ENCODE data around the gene LEKR1.

LEKR1 gene

GRCh38 chr3:157091083-157091833 lies 265.1 kb downstream of the LEKR1 start:
- Histone ChIP-seq H3K36me3 (ENCODE audit: control insufficient read depth, insufficient read depth, low read length) (no peaks in the 10 kb centered on the region), H3K4me1 (ENCODE audit: control insufficient read depth, insufficient read depth, low read length) (peaks cover 28% of the 10 kb centered on the region), H3K27me3 (ENCODE audit: control insufficient read depth, insufficient read depth, low read length) (peaks cover 7% of the 10 kb centered on the region), H3K4me3 (ENCODE audit: low read depth, low read length) (no peak overlapping the region), H3K9ac (ENCODE audit: low read depth, low read length) (no peak overlapping the region), H3K9me3 (ENCODE audit: control insufficient read depth, insufficient read depth, low read length) (no peaks in the 10 kb centered on the region)

GRCh38 chr3:157092230-157092629 lies 266.1 kb downstream of the LEKR1 start:
- H3K36me3 ChIP-seq (ENCODE audit: control insufficient read depth, insufficient read depth, low read length), result no peaks in the 10 kb centered on the region
- no peak overlapping the region for H3K4me3 ChIP-seq (ENCODE audit: low read depth, low read length)
- no peaks in the 10 kb centered on the region for H3K9me3 ChIP-seq (ENCODE audit: control insufficient read depth, insufficient read depth, low read length)
- H3K27me3 ChIP-seq (ENCODE audit: control insufficient read depth, insufficient read depth, low read length), result peaks cover 7% of the 10 kb centered on the region
- H3K9ac ChIP-seq (ENCODE audit: low read depth, low read length), result no peak overlapping the region
- peaks cover 20% of the 10 kb centered on the region for H3K4me1 ChIP-seq (ENCODE audit: control insufficient read depth, insufficient read depth, low read length)

- no peaks in the 10 kb centered on the region for H3K9me3 ChIP-seq (ENCODE audit: control insufficient read depth, insufficient read depth, low read length)
- no peaks in the 10 kb centered on the region for H3K36me3 ChIP-seq (ENCODE audit: control insufficient read depth, insufficient read depth, low read length)
- peaks cover 14% of the 10 kb centered on the region for H3K4me1 ChIP-seq (ENCODE audit: control insufficient read depth, insufficient read depth, low read length)
- H3K4me3 ChIP-seq (ENCODE audit: low read depth, low read length), result no peak overlapping the region
- H3K27me3 ChIP-seq (ENCODE audit: control insufficient read depth, insufficient read depth, low read length), result peaks cover 7% of the 10 kb centered on the region
- H3K9ac ChIP-seq (ENCODE audit: low read depth, low read length), result no peak overlapping the region
Observed at GRCh38 chr3:157093096-157093495, 266.9 kb downstream of the LEKR1 start.

- Histone ChIP-seq H3K27me3 (ENCODE audit: control insufficient read depth, insufficient read depth, low read length) (peaks cover 7% of the 10 kb centered on the region), H3K9ac (ENCODE audit: low read depth, low read length) (no peak overlapping the region), H3K4me1 (ENCODE audit: control insufficient read depth, insufficient read depth, low read length) (peaks cover 12% of the 10 kb centered on the region), H3K4me3 (ENCODE audit: low read depth, low read length) (no peak overlapping the region), H3K36me3 (ENCODE audit: control insufficient read depth, insufficient read depth, low read length) (no peaks in the 10 kb centered on the region), H3K9me3 (ENCODE audit: control insufficient read depth, insufficient read depth, low read length) (no peaks in the 10 kb centered on the region)
Observed at GRCh38 chr3:157094301-157094700, 268.1 kb downstream of the LEKR1 start.

GRCh38 chr3:157094751-157095480 lies 268.8 kb downstream of the LEKR1 start:
- Histone ChIP-seq H3K27me3 (ENCODE audit: control insufficient read depth, insufficient read depth, low read length) (peaks cover 7% of the 10 kb centered on the region), H3K9ac (ENCODE audit: low read depth, low read length) (no peak overlapping the region), H3K4me1 (ENCODE audit: control insufficient read depth, insufficient read depth, low read length) (peaks cover 8% of the 10 kb centered on the region), H3K9me3 (ENCODE audit: control insufficient read depth, insufficient read depth, low read length) (no peaks in the 10 kb centered on the region), H3K4me3 (ENCODE audit: low read depth, low read length) (no peak overlapping the region), H3K36me3 (ENCODE audit: control insufficient read depth, insufficient read depth, low read length) (no peaks in the 10 kb centered on the region)

Data from iPS-15b (cell line).